Gastroesophageal sphincter (tissue), 4 donors: ENCODE data around the gene NARF. TPM values are rescaled to one million over a fixed set of nuclear protein-coding genes. Genes with fewer than 3 reads are reported as not detected.
A peak's percentile ranks its signal among the peaks of the same experiment; 100 is the strongest.

Experiments
- ATAC-seq: fragments of 150-250 bp; one replicate; pipeline ENCODE4 v1.9.1; 2016; ENCODE audit warnings: mild to moderate bottlenecking, moderate library complexity
- H3K27ac ChIP-seq, 4 donors: fragments of 200-600 bp; sonication (generic) in 3 of 4; 1 replicate in 3 of 4; 2 replicates in 1 of 4; pipeline ENCODE4 v1.5.1; 2016 to 2019
- H3K27me3 ChIP-seq: fragments of 200-600 bp; sonication (generic); one replicate; pipeline ENCODE4 v1.5.1; 2019
- H3K36me3 ChIP-seq, 2 donors: fragments of 200-600 bp; sonication (generic); one replicate each; pipeline ENCODE4 v1.5.1; 2019; ENCODE audit warnings: control low read depth in 1 of 2
- H3K4me1 ChIP-seq, 3 donors: fragments of 200-600 bp; sonication (generic); 1 replicate in 2 of 3; 2 replicates in 1 of 3; pipeline ENCODE4 v1.5.1; 2016 to 2019; ENCODE audit warnings: control low read depth in 2 of 3
- H3K4me3 ChIP-seq, 2 donors: fragments of 200-600 bp; sonication (generic); one replicate each; pipeline ENCODE4 v1.5.1; 2019; ENCODE audit warnings: mild to moderate bottlenecking in 1 of 2, moderate library complexity in 1 of 2
- H3K9me3 ChIP-seq, 3 donors: fragments of 200-600 bp; sonication (generic); one replicate each; pipeline ENCODE4 v1.5.1; 2017 to 2019; ENCODE audit warnings: control low read depth in 2 of 3
- EP300 ChIP-seq: sonication (generic); formaldehyde crosslinking; IDR thresholded peaks from one replicate; pipeline ENCODE4 v1.6.1; 2017; ENCODE audit warnings: antibody characterized with exemption, mild to moderate bottlenecking
- POLR2A ChIP-seq, 2 donors: fragments of 450-650 bp; IDR thresholded peaks; one replicate each; pipeline ENCODE4 v1.6.1; 2017; ENCODE audit warnings: antibody characterized with exemption in 2 of 2, mild to moderate bottlenecking in 2 of 2, moderate library complexity in 1 of 2
- POLR2AphosphoS5 ChIP-seq: sonication (generic); formaldehyde crosslinking; IDR thresholded peaks from one replicate; pipeline ENCODE4 v1.6.1; 2017; ENCODE audit warnings: antibody characterized with exemption
- WGBS, 2 donors: methylation state at CpG; one replicate each; pipeline ENCODE4 v1.1.5; 2018; ENCODE audit warnings: low coverage in 1 of 2; 5-methylcytosine and 5-hydroxymethylcytosine counted together
- total RNA-seq, 4 donors: library from RNA; depleted of rRNA; stranded (reverse); fragments of >200 nt; gene quantifications; one replicate each; pipeline ENCODE4 v1.1.0, GENCODE V29; 2016
- TF ChIP-seq, protein P1 (sequence below), 4 experiments: fragments of 200-600 bp in 2 of 4; fragments of 450-650 bp in 2 of 4; sonication (generic) in 1 of 4; IDR thresholded peaks; one replicate each; pipeline ENCODE4 v1.5.1; 2017 to 2019; ENCODE audit warnings: antibody characterized with exemption in 4 of 4, mild to moderate bottlenecking in 2 of 4, moderate library complexity in 2 of 4

Gene NARF
- total RNA-seq, 4 donors from 2014 or later: 30.4 to 78.1 (median 44.9) TPM

DNA sequence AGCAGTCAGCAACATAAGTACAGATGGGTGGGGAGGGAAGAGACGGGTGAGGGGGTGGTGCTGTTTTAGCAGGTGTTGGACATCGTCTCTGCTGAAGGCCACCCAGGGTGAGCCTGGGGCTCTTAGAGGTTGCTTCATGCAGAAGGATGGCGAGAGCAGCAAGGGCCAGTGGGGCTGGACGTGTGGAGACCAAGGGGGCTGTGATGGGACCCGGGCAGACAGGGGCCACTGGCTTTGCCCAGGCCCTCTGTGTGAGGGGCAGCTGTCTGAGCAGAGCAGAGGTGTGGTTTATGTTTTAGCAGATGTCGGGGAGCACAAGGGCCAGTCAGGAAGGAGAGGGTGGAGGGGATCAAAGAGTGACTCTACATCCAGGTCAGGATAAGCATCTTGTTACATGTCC, 4.8 kb downstream of the NARF start:
- Histone ChIP-seq H3K27me3 (no peaks in the 10 kb centered on the region), H3K9me3 (no peaks in the 10 kb centered on the region), H3K27ac (peak overlapping the region in 2 of 4 donors; percentile 7 to 28), H3K4me1 (peaks cover 0 to 47% (median 10%) of the 10 kb centered on the region in 3 donors), H3K4me3 (no peak overlapping the region), H3K36me3 (peaks cover 0 to 86% of the 10 kb centered on the region in 2 donors)
- TF ChIP-seq, protein P1, sequence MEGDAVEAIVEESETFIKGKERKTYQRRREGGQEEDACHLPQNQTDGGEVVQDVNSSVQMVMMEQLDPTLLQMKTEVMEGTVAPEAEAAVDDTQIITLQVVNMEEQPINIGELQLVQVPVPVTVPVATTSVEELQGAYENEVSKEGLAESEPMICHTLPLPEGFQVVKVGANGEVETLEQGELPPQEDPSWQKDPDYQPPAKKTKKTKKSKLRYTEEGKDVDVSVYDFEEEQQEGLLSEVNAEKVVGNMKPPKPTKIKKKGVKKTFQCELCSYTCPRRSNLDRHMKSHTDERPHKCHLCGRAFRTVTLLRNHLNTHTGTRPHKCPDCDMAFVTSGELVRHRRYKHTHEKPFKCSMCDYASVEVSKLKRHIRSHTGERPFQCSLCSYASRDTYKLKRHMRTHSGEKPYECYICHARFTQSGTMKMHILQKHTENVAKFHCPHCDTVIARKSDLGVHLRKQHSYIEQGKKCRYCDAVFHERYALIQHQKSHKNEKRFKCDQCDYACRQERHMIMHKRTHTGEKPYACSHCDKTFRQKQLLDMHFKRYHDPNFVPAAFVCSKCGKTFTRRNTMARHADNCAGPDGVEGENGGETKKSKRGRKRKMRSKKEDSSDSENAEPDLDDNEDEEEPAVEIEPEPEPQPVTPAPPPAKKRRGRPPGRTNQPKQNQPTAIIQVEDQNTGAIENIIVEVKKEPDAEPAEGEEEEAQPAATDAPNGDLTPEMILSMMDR (IDR thresholded peaks at IDR 0.05): no peak
- TF ChIP-seq POLR2A (IDR thresholded peaks at IDR 0.05): no peak
- TF ChIP-seq POLR2AphosphoS5: no peak
- WGBS, 2 donors: 50% methylated on average over 3 of the region's 6 CpGs; no CpG with 5 or more reads in 1 of the 2 donors
- ATAC-seq: no peak

DNA sequence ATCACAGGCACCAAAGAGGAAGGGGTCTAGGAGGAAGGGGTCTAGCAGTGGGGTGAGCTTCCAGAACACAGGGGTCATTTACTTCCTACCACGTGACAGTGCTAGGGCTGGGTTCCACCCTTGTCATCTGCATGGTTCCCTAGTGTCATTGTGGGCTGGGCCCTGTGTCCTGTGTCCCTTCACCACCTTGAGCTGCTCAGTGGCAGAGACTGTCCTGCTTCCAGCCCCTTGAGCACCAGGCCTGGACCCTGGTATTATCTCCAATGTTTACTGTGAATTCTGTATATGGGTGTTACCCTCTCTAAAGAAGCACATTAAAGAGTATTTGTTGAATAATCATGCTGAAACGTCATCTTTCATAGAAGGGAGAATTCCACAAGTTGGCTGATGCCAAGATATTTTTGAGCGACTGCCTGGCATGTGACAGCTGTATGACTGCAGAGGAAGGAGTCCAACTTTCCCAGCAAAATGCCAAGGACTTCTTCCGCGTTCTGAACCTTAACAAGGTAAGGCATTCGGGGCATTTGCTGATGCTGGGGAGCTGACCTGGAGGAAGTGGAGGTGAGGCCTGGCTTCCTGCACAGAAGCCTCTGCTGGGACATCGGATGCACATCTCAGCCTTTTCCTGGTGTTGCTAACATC, 5.5 kb downstream of the NARF start:
- peaks cover 0 to 45% (median 10%) of the 10 kb centered on the region in 3 donors for H3K4me1 ChIP-seq
- H3K4me3 ChIP-seq: no peak overlapping the region
- no peaks in the 10 kb centered on the region for H3K9me3 ChIP-seq
- H3K36me3 ChIP-seq: peaks cover 0 to 92% of the 10 kb centered on the region in 2 donors
- TF ChIP-seq, protein P1 (IDR thresholded peaks at IDR 0.05): no peak
- TF ChIP-seq POLR2AphosphoS5: no peak
- H3K27ac ChIP-seq: peak overlapping the region in 2 of 4 donors; percentile 7 to 28
- 61 to 62% methylated on average over 5 to 6 of the region's 7 CpGs for WGBS, 2 donors
- ATAC-seq: no peak
- H3K27me3 ChIP-seq: no peaks in the 10 kb centered on the region

DNA sequence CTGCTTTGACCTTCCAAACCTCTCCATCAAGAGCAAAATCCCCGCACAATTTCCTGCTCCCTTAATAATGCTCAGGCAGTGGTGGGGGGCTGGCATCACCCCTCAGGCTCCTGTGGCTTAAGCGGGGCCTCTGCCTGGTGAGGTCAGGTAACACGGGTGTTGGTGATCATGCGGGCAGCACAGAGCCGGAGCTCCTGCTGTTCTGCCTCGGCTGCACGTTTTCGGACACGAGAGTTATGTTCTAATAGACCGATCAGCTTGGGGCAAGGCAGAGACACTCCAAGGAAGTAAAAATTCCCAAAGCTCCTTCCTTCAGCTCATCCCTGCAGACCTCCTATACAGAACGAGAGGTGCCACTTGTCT, 6.0 kb downstream of the NARF start:
- H3K27me3 ChIP-seq: no peaks in the 10 kb centered on the region

DNA sequence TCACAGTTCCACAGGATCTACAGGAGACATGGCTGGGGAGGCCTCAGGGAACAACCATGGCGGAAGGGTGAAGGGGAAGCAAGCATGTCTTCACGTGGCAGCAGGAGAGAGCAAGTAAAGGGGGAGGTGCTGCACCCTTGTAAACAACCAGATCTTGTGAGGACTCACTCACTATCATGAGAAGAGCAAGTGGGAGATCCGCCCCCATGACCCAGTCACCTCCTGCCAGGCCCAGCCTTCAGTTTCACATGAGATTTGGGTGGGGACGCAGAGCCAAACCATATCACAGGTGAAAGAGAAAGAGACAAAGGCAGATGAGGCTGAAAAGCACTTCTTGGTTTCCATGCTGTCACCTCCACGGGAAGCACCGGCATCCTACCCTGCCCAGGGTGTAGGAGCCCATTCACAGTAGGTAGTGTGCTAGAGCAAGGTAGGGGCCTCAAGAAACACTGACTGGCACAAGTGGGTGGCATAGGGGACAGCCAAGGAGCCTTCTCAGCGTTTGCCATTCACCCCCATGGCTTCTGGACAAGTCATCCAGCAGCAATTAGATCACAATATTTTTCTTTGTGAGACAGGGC, 6.6 kb downstream of the NARF start:
- no peaks in the 10 kb centered on the region for H3K9me3 ChIP-seq
- ATAC-seq: no peak
- H3K27ac ChIP-seq: no peak overlapping the region
- TF ChIP-seq POLR2A (IDR thresholded peaks at IDR 0.05) (no peak), POLR2AphosphoS5 (no peak), EP300 (no peak)
- H3K4me3 ChIP-seq: no peak overlapping the region
- WGBS, 2 donors: 75 to 90% methylated on average over 4 to 5 of the region's 7 CpGs
- peaks cover 0 to 35% (median 0%) of the 10 kb centered on the region in 3 donors for H3K4me1 ChIP-seq
- peaks cover 0 to 100% of the 10 kb centered on the region in 2 donors for H3K36me3 ChIP-seq
- H3K27me3 ChIP-seq: no peaks in the 10 kb centered on the region

More for the DNA sequence above, 6.0 kb downstream of the NARF start:
- H3K27ac ChIP-seq: no peak overlapping the region
- peaks cover 0 to 40% (median 5%) of the 10 kb centered on the region in 3 donors for H3K4me1 ChIP-seq
- WGBS, 2 donors: 62 to 90% methylated on average over 4 to 9 of the region's 11 CpGs
- no peaks in the 10 kb centered on the region for H3K9me3 ChIP-seq
- no peak overlapping the region for H3K4me3 ChIP-seq
- peaks cover 0 to 97% of the 10 kb centered on the region in 2 donors for H3K36me3 ChIP-seq
- TF ChIP-seq POLR2AphosphoS5 (no peak), POLR2A (IDR thresholded peaks at IDR 0.05) (no peak), EP300 (no peak)
- TF ChIP-seq, protein P1 (IDR thresholded peaks at IDR 0.05): no peak
- ATAC-seq: no peak

DNA sequence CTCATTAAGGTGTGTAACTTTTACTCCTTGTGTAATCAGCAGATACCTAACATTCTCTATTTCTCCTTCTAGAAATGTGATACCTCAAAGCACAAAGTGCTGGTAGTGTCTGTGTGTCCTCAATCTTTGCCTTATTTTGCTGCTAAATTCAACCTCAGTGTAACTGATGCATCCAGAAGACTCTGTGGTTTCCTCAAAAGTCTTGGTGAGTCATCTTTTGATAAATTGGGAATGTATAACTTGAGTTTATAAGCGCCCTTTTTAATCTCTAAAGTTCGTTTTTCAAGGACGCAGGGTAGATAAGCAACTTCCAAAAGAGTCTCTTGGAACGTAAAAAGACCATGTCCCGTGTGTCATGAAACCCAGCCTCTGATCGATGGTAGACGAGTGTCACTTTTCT, 10.2 kb downstream of the NARF start:
- H3K4me3 ChIP-seq: no peak overlapping the region
- TF ChIP-seq EP300: no peak
- TF ChIP-seq POLR2AphosphoS5: no peak
- no peak for TF ChIP-seq POLR2A (IDR thresholded peaks at IDR 0.05)
- TF ChIP-seq, protein P1 (IDR thresholded peaks at IDR 0.05): no peak
- H3K27ac ChIP-seq: no peak overlapping the region
- H3K4me1 ChIP-seq: peaks cover 0 to 3% (median 0%) of the 10 kb centered on the region in 3 donors
- whole genome bisulfite sequencing, 2 donors: 79 to 88% methylated on average over 7 of the region's 7 CpGs
- H3K9me3 ChIP-seq: no peaks in the 10 kb centered on the region
- ATAC-seq: no peak
- no peaks in the 10 kb centered on the region for H3K27me3 ChIP-seq
- H3K36me3 ChIP-seq: peaks cover 0 to 97% of the 10 kb centered on the region in 2 donors
